KMS-11 (cell line): Measurements from ENCODE around the gene ADCK2.

Source experiments
- H2AFZ ChIP-seq: fragments of 200-600 bp; sonication (generic); 2 replicates; pipeline ENCODE4 v1.6.1; 2016; ENCODE audit warnings: antibody characterized with exemption, mixed run types, low read depth
- H3K27ac ChIP-seq: fragments of 200-600 bp; sonication (generic); 2 replicates; pipeline ENCODE4 v1.6.1; 2016; ENCODE audit warnings: mild to moderate bottlenecking, mixed run types
- H3K27me3 ChIP-seq: fragments of 200-600 bp; sonication (generic); 2 replicates; pipeline ENCODE4 v1.6.1; 2017; ENCODE audit warnings: mild to moderate bottlenecking, low read depth, mixed run types, moderate library complexity; ENCODE audit not compliant: insufficient read depth
- H3K36me3 ChIP-seq: fragments of 200-600 bp; sonication (generic); 2 replicates; pipeline ENCODE4 v1.6.1; 2017; ENCODE audit warnings: mild to moderate bottlenecking, mixed run types; ENCODE audit not compliant: insufficient read depth
- H3K4me1 ChIP-seq: fragments of 200-600 bp; sonication (generic); 2 replicates; pipeline ENCODE4 v1.6.1; 2016; ENCODE audit warnings: mild to moderate bottlenecking, low read depth, mixed run types; ENCODE audit not compliant: poor library complexity, severe bottlenecking
- H3K4me2 ChIP-seq: fragments of 200-600 bp; sonication (generic); 2 replicates; pipeline ENCODE4 v1.7.0; 2016; ENCODE audit warnings: mild to moderate bottlenecking, mixed run types
- H3K4me3 ChIP-seq: fragments of 200-600 bp; sonication (generic); IDR thresholded peaks from 2 replicates; pipeline ENCODE4 v1.6.1; 2017; ENCODE audit warnings: low read depth, low read length, mixed read lengths; ENCODE audit not compliant: insufficient read depth
- H3K79me2 ChIP-seq: fragments of 200-600 bp; sonication (generic); 2 replicates; pipeline ENCODE4 v1.6.1; 2016; ENCODE audit warnings: low read depth, mixed run types; ENCODE audit not compliant: insufficient read depth
- H3K9ac ChIP-seq: fragments of 200-600 bp; sonication (generic); 2 replicates; pipeline ENCODE4 v1.6.1; 2016; ENCODE audit warnings: mild to moderate bottlenecking, mixed run types
- H4K20me1 ChIP-seq: fragments of 200-600 bp; sonication (generic); 2 replicates; pipeline ENCODE4 v1.6.1; 2016; ENCODE audit warnings: mild to moderate bottlenecking, mixed run types; ENCODE audit not compliant: insufficient read depth
- CTCF ChIP-seq: fragments of 200-600 bp; sonication (generic); conservative IDR thresholded peaks from 2 replicates; pipeline ENCODE4 v1.6.1; 2017; ENCODE audit warnings: low read depth, mild to moderate bottlenecking, antibody characterized with exemption, low read length, moderate library complexity, mixed read lengths

ADCK2 gene

GRCh38 chr7:140671966-140672365 is 779 bp upstream of the ADCK2 start:
- Histone ChIP-seq H4K20me1 (no peaks in the 10 kb centered on the region), H3K27ac (peak overlapping the region; percentile 2; the same call in 1 of the 2 replicates), H3K4me2 (peak overlapping the region; percentile 62), H3K9ac (peak overlapping the region; percentile 11; the same call in 1 of the 2 replicates), H2AFZ (peak overlapping the region; percentile 77), H3K4me1 (peaks cover 28% of the 10 kb centered on the region), H3K4me3 (no peak overlapping the region), H3K79me2 (no peaks in the 10 kb centered on the region), H3K36me3 (no peaks in the 10 kb centered on the region), H3K27me3 (no peaks in the 10 kb centered on the region)
- no peak for TF ChIP-seq CTCF

DNA sequence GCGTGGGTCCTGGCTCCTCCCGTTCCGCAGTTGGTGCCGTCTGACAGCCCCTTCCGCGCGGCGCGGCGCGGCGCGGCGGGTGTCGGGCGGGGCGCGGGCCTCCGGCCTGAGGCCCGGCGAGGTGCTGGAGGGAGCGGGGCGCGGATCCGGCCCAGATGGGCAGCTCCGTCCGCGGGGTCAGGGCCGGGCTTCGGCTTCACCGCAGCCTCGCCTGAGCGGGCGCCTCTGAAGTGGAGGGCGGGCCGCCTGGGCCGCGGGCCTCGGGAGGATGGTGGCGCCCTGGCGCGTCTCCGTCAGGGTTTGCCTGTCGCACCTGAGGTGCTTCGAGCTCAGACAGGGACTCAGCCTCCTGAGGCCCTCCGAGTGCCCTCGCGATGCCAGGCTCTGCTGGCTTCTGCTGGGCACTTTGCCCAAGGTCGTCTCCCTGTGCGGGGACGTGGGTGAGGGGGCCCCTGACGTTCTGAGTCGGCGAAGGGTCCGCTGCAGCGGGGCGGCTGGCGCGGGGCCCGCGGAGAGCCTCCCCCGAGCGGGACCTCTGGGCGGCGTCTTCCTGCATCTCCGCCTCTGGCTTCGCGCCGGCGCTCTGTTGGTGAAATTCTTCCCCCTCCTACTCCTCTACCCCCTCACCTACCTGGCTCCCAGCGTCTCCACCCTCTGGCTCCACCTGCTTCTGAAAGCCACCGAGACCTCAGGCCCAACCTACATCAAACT is 473 bp downstream of the ADCK2 start:
- Histone ChIP-seq H2AFZ (peak overlapping the region; percentile 81), H3K4me2 (peak overlapping the region; percentile 49), H3K79me2 (no peaks in the 10 kb centered on the region), H3K4me1 (peaks cover 28% of the 10 kb centered on the region), H3K4me3 (no peak overlapping the region), H4K20me1 (no peaks in the 10 kb centered on the region), H3K27ac (peak overlapping the region; percentile 47; the same call in 1 of the 2 replicates), H3K9ac (peak overlapping the region; percentile 79), H3K36me3 (no peaks in the 10 kb centered on the region), H3K27me3 (no peaks in the 10 kb centered on the region)
- no peak for TF ChIP-seq CTCF

DNA sequence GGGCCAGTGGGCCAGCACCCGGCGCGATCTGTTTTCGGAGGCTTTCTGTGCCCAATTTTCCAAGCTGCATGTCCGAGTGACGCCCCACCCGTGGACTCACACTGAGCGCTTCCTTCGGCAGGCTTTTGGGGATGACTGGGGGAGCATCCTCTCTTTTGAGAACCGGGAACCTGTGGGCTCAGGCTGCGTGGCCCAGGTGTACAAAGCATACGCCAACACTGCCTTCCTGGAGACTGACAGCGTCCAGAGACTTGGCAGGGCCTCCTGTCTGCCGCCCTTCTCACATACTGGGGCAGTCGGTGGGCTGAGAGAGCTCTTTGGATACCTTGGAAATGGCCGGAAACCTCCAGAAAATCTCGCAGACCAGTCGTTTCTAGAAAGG is 1.0 kb downstream of the ADCK2 start:
- TF ChIP-seq CTCF = no peak
- Histone ChIP-seq H3K9ac (no peak overlapping the region), H3K4me1 (peaks cover 28% of the 10 kb centered on the region), H3K27me3 (no peaks in the 10 kb centered on the region), H3K36me3 (no peaks in the 10 kb centered on the region), H3K27ac (no peak overlapping the region), H2AFZ (peak overlapping the region; percentile 81; the same call in 1 of the 2 replicates), H3K79me2 (no peaks in the 10 kb centered on the region), H3K4me2 (peak overlapping the region; percentile 49), H3K4me3 (no peak overlapping the region), H4K20me1 (no peaks in the 10 kb centered on the region)

- no peak overlapping the region for H3K9ac ChIP-seq
- H3K79me2 ChIP-seq = no peaks in the 10 kb centered on the region
Measured at GRCh38 chr7:140674356-140674800, 1.6 kb downstream of the ADCK2 start.

More at GRCh38 chr7:140674356-140674800, 1.6 kb downstream of the ADCK2 start:
- Histone ChIP-seq H3K27me3 (no peaks in the 10 kb centered on the region), H3K4me3 (no peak overlapping the region), H2AFZ (no peak overlapping the region), H3K4me2 (no peak overlapping the region; the same call in 1 of the 2 replicates), H3K27ac (no peak overlapping the region), H3K36me3 (no peaks in the 10 kb centered on the region), H4K20me1 (no peaks in the 10 kb centered on the region), H3K4me1 (peaks cover 28% of the 10 kb centered on the region)
- TF ChIP-seq CTCF = no peak
